GM18858 (cell line): Measurements from ENCODE around the gene HIRA.
"Not testable (repeated sequence)": the region's sequence is repeated elsewhere in the genome, so short reads cannot be mapped to it uniquely, and the experiment has no call there.

Experiments used
- ATAC-seq: cut with Tn5 transposase; IDR thresholded peaks from one replicate; pipeline ENCODE4 v1.9.1; 2021; ENCODE audit not compliant: unreplicated experiment

HIRA gene

GRCh38 chr22:19386248-19386647, 45.3 kb downstream of the HIRA start:
- no peak for ATAC-seq

- no peak for ATAC-seq
These were observed 46.2 kb downstream of the HIRA start for GRCh38 chr22:19385221-19385906.

- no peak for ATAC-seq
These were observed 48.2 kb downstream of the HIRA start for GRCh38 chr22:19383292-19383691.

GRCh38 chr22:19382240-19382639, 49.3 kb downstream of the HIRA start:
- ATAC-seq = no peak

DNA sequence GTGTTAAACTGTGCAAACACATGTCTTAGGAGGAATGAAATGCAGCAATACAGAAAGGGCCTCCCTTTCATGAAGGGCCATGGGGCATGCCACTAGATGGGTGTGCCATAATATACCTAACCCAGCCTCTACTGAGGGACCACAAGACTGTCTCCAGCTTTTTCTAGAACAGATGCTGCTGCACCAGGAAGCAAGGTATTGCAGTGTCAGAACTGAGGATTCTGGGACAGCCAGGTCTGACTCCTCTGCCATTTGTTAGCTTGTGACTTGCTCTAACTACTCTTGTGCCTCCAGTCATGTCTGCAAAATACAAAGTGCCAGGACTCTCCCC, 53.2 kb downstream of the HIRA start:
- no peak for ATAC-seq

DNA sequence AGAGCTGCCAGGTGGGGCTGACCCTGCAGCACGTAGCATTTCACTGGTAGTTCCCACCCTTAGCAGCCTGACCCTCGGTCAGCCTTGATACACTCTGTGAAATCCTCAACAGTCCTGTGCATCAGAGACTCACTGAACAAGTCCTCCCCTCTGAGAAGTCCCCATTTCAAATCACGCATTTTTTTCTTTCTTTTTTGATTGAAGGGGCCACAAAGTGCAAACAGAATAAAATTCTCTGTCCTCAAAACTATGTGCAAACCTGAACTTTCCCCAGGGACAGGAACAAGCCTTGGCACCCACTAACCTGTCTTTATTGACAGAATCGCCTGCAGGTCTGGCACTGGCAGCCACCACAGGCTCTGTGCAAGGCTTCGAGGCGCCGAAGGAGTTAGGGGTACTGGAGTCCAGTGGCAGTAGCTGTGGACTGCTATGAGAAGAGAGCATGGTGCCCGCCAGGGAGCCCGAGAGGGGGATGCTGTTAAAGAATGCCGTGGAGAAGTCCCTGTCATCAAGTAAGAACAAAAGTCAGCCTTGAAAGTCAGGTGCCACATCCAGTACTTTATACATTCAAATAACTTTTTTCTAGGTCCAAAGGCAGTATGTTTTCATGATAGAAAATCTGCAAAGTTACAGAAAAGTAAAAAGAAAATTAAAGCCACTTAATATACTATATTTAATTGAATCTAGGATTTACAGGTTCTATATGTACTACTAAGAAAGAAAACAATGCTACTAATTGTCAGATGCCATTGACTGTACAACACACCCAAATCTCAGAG, 53.8 kb downstream of the HIRA start:
- no peak for ATAC-seq

DNA sequence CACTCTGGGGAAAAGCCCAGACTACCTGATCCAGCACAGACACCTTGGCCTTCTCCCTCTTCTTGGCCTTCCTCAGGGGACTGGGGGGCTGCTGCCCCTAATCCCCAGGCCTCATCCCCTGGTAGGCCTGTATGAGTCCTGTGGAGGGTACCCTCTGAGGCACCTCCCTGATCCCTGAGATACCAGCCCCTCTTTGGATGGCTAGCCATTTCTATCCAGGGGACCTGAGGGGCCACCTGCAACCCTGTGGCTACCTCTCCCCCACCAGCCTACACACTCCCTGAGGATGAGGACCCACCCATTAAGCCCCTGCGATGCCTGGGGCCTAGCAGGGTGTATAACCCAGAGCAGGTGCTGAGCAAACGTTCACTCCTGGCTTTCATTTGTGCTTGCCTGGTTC, 54.6 kb downstream of the HIRA start:
- no peak for ATAC-seq

DNA sequence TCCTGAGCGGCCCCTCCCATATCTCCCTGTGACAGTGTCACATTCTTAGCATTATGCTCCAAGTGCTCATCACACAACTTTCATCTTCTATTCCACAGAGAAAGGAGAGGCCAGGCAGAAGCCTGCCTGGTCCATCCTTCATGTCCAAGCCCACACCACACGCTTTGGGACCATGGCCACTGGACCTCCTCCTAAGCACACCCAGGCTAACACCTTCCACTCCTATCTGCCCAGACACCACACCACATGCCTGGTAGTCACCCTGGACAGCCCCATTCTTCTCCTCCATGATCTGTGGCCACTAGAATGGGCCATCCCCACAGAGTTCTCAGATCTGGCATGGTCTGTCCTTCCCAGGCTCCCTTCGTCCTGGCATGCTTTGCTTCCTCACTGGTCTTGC, 55.3 kb downstream of the HIRA start:
- ATAC-seq = no peak

DNA sequence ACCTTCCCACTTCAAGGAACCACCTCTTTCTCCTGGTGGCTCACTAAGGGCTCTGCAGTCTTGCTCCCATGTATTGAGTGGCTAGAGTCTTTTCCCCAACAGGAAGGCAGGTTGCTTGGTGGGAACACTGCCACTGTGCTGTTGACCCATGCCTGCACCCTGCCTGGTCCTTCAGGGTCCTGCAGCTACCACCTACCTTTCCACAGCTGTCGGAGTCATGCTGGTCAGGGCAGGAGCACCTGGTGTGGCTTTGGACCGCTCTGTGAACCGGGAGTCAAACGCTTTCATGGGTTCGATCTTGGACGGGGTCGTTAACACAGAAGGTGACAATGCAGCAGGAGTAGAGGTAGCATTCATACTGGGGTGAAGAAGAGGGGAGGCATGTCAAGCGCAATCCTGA, 56.1 kb downstream of the HIRA start:
- no peak for ATAC-seq

DNA sequence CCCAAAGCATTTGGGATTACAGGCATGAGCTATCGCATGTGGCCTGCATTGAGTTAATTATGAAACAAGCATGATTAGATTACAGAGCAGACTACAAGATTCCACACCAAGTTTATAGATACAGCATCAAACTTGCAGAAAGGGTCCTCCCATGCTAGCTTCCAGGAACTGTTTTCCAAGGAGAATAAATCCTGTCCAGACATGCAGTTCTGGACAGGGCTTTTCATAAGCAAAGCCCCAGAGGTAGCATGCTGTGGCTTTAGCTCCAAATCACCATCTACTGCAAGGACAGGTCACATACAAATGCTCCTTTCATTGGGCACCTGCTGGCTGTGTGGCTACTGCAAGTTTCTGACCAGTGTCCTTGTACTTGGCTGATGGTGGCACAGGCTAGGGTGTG, 57.1 kb downstream of the HIRA start:
- no peak for ATAC-seq

GRCh38 chr22:19373450-19373849, 58.1 kb downstream of the HIRA start:
- no peak for ATAC-seq

- no peak for ATAC-seq
These were observed 59.6 kb downstream of the HIRA start for GRCh38 chr22:19371893-19372292.

DNA sequence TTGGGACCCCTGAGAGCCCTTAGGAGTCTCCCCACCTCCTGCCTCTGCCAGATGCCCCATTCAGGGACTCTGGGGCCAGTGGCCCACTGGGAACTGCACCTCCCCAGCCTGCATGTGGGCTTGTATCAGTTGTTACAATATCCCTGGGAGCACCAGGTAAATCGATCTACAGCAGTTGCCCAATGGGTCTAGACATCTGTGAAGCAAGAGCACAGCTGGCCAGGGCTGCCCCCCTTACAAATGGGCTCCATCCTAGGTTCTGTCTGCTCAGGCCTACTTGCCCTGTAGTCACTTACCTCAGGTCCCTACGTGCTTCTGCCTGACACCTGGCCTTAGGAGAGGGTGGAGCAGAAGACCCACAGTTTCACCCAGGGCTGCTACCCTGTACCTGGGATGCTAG, 62.7 kb downstream of the HIRA start:
- no peak for ATAC-seq

DNA sequence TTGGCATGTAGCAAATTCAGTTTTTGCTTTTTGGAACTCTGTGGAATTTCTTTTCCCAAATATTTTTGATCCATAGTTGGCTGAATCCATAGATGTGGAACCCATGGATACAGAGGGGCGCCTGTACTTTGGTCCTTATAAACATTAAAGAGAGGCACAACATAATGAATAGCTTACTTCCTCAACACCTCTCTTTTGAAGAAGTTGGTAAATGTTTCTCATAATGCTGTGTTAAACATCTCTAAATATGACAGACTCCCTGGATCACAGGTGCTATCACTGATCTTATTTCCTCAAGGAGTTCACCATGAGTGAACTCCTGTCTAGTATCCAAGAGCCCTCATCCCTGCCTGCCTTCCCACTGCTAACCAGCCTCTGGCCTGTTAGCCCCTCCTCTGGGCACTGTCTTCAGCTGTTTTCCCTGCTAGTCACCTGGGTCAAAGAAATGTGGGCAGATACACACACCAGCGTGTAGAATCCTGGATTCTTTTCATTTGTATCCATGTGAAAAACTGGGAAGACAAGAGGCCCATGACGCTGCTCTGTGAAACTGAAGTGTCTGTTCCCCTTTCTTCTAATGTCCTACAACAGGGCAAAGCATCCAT, 63.7 kb downstream of the HIRA start:
- ATAC-seq = no peak

- ATAC-seq = not testable (repeated sequence)
These were observed 68.0 kb downstream of the HIRA start for GRCh38 chr22:19363541-19363940.

GRCh38 chr22:19361501-19362103, 69.9 kb downstream of the HIRA start:
- ATAC-seq = peak; percentile 57

DNA sequence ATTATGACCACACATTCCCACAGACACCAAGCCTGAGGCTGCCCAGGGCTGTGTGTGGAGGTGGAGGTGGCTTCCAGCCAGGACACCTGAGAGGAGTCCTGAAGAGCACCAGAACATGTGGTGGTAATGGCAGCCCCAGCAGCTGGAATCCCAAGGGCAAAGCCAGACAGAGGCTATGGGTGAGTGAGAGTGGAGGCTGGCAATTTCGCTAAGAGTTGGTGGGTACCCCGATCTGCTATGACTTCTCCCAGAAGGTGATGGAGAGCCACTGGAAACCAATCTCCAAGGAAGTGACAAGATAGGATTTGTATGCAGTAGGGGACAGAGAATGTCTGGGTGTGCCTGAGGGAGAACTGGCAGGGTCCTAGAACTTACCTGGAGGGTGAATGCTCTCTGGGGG, 70.7 kb downstream of the HIRA start:
- no peak for ATAC-seq

DNA sequence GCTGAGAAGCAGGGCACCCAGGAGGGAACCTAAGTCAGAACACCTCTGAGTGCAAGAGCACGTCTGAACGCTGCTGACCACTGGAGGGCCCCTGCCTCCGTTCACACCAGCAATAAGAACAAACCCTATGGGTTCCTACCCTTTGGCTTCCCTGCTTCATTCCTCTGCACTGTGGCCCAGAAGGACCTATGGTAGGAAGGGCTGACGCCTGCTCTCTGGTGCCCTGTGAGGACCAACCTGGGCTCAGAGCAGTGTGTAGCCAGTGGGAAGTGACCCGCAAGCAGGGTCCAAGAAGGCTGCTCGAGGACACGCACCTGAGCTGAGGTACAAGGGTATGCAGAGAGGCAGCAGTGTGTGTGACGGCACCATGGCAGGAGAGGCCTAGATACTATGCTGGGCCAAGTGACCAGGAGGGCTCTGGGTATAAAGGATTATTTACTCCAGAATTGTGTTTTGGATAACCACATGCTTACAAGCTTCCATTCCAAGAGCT, 71.2 kb downstream of the HIRA start:
- no peak for ATAC-seq

GRCh38 chr22:19359554-19360299, 71.8 kb downstream of the HIRA start:
- no peak for ATAC-seq

- ATAC-seq = no peak
These were observed 72.6 kb downstream of the HIRA start for GRCh38 chr22:19358703-19359553.
